ENCODE results near the gene NOTUM. TPM values are rescaled to one million over a fixed set of nuclear protein-coding genes. Genes with fewer than 3 reads are reported as not detected.
A peak's percentile ranks its signal among the peaks of the same experiment; 100 is the strongest.

NOTUM gene
- total RNA-seq, 1 donor from 2014 or later, result not detected

DNA sequence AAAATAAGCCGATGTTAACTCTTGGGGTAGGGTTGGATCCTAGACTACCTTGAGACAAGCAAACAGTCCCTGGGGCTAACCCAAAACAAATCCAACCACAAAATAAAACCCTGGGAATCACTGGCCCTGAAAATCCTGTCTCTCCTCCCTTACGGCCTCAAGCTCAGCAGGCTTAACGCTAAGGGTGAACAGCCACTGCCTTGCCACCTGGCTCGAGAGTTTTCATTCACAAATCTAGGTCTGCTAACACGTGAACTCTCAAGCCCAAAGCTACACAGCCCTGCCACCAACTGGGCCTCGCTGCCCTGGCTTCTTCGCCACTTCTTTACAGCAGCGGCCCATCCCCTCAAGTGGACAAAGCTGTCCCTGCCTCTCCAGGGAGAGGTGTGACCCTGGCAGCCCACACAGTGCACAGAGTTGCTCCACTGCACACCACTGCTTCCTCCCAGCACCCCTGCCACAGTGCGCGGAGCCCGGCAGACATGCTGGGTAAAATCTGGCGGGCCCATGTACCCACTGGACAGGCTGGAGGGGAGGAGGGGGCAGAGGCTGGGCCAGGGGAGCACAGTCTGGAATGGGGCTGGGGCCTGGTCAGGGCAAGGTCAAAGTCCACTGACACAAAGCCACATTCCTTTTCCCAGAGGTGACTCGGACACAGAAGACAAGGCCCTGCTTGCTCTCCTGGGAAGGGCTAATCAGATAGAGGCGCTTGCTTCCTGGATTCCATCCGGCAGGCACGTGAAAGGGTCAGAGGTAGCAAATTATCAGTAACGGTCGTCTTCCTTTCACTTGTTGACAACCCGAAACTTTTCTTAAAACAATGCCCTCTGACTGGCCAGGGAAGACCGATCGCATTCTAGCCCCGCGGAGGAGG is 50.8 kb downstream of the NOTUM start:
- ATAC-seq, result no peak

GRCh38 chr17:81909231-81909630 is 51.8 kb downstream of the NOTUM start:
- no peak for ATAC-seq

DNA sequence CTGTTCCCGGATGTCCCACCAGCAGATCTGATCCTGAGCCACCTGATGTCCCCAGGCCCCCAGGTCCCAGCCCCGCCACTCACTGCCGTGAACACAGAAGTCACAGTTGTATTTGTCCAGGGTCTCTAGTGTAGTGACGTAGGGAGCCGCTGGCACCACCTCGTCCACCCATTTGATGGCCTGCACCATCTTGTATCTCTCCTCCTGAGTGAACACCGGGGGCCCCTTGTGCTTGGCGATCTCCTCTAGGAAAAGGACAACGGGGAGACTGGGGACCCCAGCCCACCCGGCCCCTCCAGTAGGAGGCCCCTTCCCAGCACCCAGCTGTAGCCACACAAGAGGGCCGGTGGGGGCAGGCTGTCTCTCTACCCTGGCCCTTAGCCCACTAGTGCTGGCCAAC is 52.2 kb downstream of the NOTUM start:
- ATAC-seq, result no peak

GRCh38 chr17:81907219-81908145 is 53.5 kb downstream of the NOTUM start:
- ATAC-seq, result no peak

GRCh38 chr17:81906476-81907218 is 54.3 kb downstream of the NOTUM start:
- ATAC-seq, result no peak

DNA sequence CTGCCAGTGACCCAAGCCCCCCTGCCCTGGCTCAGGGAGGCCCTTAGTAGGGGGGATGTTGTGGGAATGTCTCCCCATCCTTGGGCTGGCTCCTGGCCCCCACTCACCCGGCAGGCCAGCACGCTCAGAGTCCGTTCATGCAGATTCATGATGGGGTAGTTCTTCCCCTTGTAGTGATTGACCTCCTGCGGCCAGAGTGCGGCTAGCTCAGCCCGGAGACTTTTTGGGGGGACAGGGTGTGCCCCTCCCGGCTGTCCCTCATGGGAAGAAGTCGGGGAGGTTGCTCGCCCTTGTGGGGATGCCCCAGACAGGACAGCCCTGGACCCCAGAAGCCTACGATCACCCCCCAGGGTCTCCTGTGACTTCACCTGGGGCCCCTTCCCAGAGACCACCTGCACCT is 55.0 kb downstream of the NOTUM start:
- ATAC-seq, result no peak

DNA sequence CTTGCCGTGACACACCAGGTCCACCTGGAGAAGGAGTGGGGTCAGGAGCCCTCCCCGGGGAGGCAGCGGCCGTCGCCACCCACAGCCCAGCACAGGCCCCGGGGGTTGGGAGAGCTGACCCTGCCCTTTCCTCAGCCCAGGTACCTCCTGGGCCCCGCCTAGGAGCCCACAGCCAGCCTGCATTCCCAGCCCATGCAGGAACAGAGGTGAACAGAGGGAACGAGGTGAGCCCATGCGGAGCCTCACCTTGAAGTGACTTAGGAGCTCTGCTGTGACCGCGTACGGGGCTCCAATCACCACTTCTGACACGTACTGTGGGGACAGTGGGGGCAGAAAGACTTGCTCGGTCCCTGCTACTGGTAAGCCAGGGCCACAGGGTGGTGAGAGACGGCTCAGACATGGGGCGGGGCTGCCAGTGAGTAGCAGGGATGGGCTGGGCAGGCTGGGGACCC is 55.5 kb downstream of the NOTUM start:
- ATAC-seq, result no peak

GRCh38 chr17:81904600-81905423 is 56.2 kb downstream of the NOTUM start:
- ATAC-seq, result no peak

DNA sequence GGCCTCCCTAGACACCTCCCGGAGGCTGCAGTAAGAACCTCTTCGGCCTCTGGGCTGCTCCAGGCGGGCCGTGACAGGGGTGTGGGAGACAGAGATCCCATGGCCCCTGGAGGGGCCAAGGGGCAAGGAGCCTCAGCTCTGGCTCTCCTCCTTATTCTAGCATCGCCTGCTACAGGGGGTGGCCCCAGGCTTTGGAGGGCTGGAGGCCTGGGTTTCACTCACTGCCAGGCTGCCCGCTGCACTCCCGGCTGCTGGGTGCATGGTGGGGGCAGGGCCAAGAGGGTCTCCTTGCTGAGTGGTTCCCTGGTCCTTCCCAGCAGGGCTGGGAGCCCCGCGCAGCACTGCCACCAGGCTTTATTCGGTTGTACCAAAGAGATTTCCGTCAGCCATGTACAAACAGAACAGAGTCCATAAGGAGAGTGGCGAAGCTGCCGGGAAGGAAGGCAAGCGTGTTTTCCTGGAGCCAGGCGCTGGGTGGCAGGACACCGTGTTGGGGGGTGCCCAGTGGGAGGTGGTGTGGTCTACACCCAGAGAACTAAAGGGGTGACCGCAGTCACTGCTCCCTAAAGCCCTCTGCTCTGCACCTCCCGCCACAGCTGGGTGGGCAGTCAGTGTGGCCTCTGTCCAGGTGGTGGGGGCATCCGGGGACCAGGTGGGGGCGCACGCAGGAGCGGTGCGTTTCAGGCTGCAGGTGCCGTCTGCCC is 56.9 kb downstream of the NOTUM start:
- ATAC-seq, result no peak

- ATAC-seq, result no peak
Measured at GRCh38 chr17:81903415-81903831, 57.6 kb downstream of the NOTUM start.

DNA sequence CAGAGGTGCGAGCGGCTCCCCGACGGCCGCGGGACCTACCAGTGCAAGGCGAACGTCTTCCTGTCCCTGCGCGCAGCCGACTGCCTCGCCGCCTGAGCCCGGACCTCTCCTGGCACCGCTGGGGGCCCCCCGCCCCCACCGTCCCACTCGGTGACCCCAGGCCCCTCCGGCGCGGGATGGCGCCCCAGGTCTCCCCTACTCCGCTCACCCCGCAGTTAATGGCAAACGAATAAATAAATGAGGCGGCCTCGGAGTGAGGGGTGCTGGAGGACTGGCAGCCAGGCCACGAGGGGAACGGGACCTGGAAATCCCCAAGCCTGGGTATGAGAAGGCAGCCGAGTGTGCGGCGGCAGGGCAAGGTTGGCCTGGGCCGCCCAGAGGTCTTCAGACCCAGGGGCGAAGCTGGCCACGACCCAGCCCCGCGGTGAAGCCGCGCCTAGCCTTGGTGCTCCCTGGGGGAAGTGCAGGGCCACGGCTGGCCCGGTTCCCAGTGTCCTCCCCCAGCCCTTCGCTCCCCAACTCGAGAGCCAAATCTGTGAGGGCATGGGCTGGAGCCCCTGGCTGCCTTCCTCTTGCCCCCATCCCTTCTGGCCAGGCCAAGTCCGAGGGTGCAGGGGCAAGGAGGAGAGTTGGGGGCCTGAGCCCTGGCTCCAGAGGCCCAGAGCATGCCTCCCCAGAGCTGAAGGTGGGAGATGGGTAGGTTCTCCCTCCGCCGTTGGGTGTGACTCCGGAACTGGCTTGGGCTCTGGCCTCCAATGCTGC is 58.2 kb downstream of the NOTUM start:
- ATAC-seq, result peak; percentile 3

Other genes with a start within 250 kb of the NOTUM start
- 37.2 TPM for gene SLC25A10, start 248.9 kb downstream of the NOTUM start, total RNA-seq
- 0.08 TPM for gene GCGR, start 157.0 kb downstream of the NOTUM start, total RNA-seq
- 18.7 TPM for gene MCRIP1, start 127.9 kb downstream of the NOTUM start, total RNA-seq
- 0.24 TPM for gene PPP1R27, start 126.1 kb downstream of the NOTUM start, total RNA-seq
- 812 TPM for gene P4HB, start 100.7 kb downstream of the NOTUM start, total RNA-seq
- gene ARHGDIA, start 89.8 kb downstream of the NOTUM start, total RNA-seq, result 300 TPM
- 68.9 TPM for gene ALYREF, start 69.6 kb downstream of the NOTUM start, total RNA-seq
- gene ANAPC11, start 69.5 kb downstream of the NOTUM start, total RNA-seq, result 113 TPM
- gene NPB, start 58.9 kb downstream of the NOTUM start, total RNA-seq, result 0.24 TPM
- 36.7 TPM for gene PCYT2, start 49.8 kb downstream of the NOTUM start, total RNA-seq
- gene SIRT7, start 43.0 kb downstream of the NOTUM start, total RNA-seq, result 46.2 TPM
- gene MAFG, start 33.5 kb downstream of the NOTUM start, total RNA-seq, result 12.3 TPM
- 28.9 TPM for gene PYCR1, start 23.9 kb downstream of the NOTUM start, total RNA-seq
- not detected for gene MYADML2, start 14.0 kb downstream of the NOTUM start, total RNA-seq
- 19.0 TPM for gene ASPSCR1, start 16.4 kb upstream of the NOTUM start, total RNA-seq
- gene CENPX, start 61.7 kb upstream of the NOTUM start, total RNA-seq, result 71.8 TPM
- 8.4 TPM for gene LRRC45, start 62.1 kb upstream of the NOTUM start, total RNA-seq
- gene RAC3, start 70.5 kb upstream of the NOTUM start, total RNA-seq, result 6.2 TPM
- 138 TPM for gene DCXR, start 76.5 kb upstream of the NOTUM start, total RNA-seq
- 21.6 TPM for gene RFNG, start 90.6 kb upstream of the NOTUM start, total RNA-seq
- 59.3 TPM for gene GPS1, start 90.7 kb upstream of the NOTUM start, total RNA-seq
- gene DUS1L, start 104.6 kb upstream of the NOTUM start, total RNA-seq, result 78.4 TPM
- 352 TPM for gene FASN, start 137.0 kb upstream of the NOTUM start, total RNA-seq

All from esophagus mucosa (tissue), 1 donor.